Measurements from ENCODE around the gene UBE2V1. TPM values are rescaled to one million over a fixed set of nuclear protein-coding genes. Genes with fewer than 3 reads are reported as not detected.

UBE2V1 gene
- total RNA-seq, 2 experiments from 2014 or later: 120 to 131 TPM

GRCh38 chr20:50058662-50059402 is 54.1 kb downstream of the UBE2V1 start:
- Mint-ChIP-seq H3K4me3 (no peak overlapping the region), H3K4me1 (ENCODE audit: low read depth) (no peaks in the 10 kb centered on the region), H3K36me3 (ENCODE audit: low read depth) (no peaks in the 10 kb centered on the region), H3K27ac (no peak overlapping the region), H3K9me3 (ENCODE audit: insufficient read depth) (no peaks in the 10 kb centered on the region), H3K27me3 (ENCODE audit: low read depth) (no peaks in the 10 kb centered on the region)
- no peak for DNase-seq
- no peak for ATAC-seq
- ChIA-PET CTCF (interaction anchor here (1.0 kb wide), 2 partner anchors 13 to 80 kb away, joined by 3 to 4 read pairs; no protein-coding TSS in a partner anchor), POLR2A (no interaction called here)

DNA sequence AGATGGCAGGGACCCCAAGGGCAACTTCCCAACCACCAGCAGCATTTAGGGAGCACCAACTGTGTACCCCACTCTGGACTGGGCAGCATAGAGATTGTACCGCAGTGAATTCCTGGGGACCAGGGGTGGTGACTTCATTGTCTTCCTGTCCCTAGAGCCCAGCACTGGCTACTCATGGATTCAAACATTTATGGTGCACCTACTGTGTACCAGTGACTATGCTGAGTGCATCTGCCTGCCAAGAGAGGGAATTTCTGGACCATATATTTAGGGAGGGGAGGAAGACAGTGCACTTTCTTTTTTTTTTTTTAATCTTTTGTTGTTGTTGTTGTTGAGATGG is 55.3 kb downstream of the UBE2V1 start:
- ATAC-seq: no peak
- Mint-ChIP-seq H3K27ac (no peak overlapping the region), H3K27me3 (ENCODE audit: low read depth) (peaks cover under 1% of the 10 kb centered on the region), H3K9me3 (ENCODE audit: insufficient read depth) (no peaks in the 10 kb centered on the region), H3K4me3 (no peak overlapping the region), H3K4me1 (ENCODE audit: low read depth) (no peaks in the 10 kb centered on the region), H3K36me3 (ENCODE audit: low read depth) (no peaks in the 10 kb centered on the region)
- DNase-seq: no peak
- POLR2A ChIA-PET: no interaction called here
- CTCF ChIA-PET: no interaction called here

- ChIA-PET POLR2A (no interaction called here), CTCF (interaction anchor here (0.7 to 1.4 kb wide), 2 partner anchors 13 to 14 kb away, joined by 3 read pairs; no protein-coding TSS in a partner anchor)
- DNase-seq (no peak), ATAC-seq (no peak)
- Mint-ChIP-seq H3K27me3 (ENCODE audit: low read depth) (peaks cover 3% of the 10 kb centered on the region), H3K4me3 (no peak overlapping the region), H3K27ac (no peak overlapping the region), H3K36me3 (ENCODE audit: low read depth) (no peaks in the 10 kb centered on the region), H3K4me1 (ENCODE audit: low read depth) (no peaks in the 10 kb centered on the region), H3K9me3 (ENCODE audit: insufficient read depth) (no peaks in the 10 kb centered on the region)
These were observed 55.8 kb downstream of the UBE2V1 start for GRCh38 chr20:50056951-50057713.

DNA sequence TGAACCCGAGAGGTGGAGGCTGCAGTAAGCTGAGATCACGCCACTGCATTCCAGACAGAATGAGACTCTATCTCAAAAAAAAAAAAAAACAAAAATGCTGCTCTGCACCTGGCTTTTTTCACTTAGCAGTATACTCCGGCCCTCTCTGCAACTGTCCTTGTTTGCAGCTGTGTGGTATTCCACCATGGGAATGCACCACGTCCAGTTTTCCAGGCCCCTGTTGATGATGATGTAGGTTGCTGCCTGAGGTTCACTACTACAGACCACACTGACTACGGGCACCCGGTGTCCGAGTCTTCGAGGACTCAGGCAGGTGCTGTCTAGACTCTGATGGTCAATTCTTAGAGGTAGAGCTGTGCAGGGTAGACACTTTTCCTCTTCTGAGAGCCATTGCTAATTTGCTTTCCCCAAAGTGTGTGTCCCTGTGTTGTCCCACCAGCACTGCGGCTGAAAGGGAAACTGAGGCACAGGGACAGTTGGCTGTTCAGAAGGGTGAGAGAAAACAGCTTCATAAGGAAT is 56.5 kb downstream of the UBE2V1 start:
- DNase-seq (no peak), ATAC-seq (no peak)
- ChIA-PET CTCF (interaction anchor here (0.7 to 1.4 kb wide), 2 partner anchors 14 to 15 kb away, joined by 3 read pairs; no protein-coding TSS in a partner anchor), POLR2A (no interaction called here)
- Mint-ChIP-seq H3K9me3 (ENCODE audit: insufficient read depth) (no peaks in the 10 kb centered on the region), H3K27me3 (ENCODE audit: low read depth) (peaks cover 3% of the 10 kb centered on the region), H3K27ac (no peak overlapping the region), H3K4me3 (no peak overlapping the region), H3K4me1 (ENCODE audit: low read depth) (no peaks in the 10 kb centered on the region), H3K36me3 (ENCODE audit: low read depth) (no peaks in the 10 kb centered on the region)

DNA sequence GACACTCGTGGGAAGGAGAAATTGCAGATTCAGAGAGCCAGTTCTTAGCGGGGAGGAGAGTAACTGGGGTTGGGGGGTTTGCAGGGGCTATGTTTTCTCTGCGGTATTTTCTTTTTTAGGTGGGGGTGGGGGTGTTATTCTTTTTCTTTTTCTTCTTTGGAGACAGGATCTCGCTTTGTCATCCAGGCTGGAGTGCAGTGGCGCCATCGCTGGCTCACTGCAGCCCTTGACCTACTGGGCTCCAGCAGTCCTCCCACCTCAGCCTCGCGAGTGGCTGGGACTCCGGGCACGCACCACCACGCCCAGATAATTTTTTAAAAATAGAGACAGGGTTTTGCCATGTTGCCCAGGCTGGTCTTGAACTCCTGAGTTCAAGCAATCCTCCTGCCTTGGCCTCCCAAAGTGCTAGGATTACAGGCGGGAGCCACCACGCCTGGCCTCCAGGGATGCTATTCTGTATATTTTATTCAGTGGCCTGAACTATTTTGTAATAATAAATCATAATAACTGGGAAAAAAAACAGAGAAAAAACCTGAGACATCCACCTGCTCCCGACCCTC is 57.3 kb downstream of the UBE2V1 start:
- Mint-ChIP-seq H3K9me3 (ENCODE audit: insufficient read depth) (no peaks in the 10 kb centered on the region), H3K4me3 (no peak overlapping the region), H3K27me3 (ENCODE audit: low read depth) (peaks cover 3% of the 10 kb centered on the region), H3K4me1 (ENCODE audit: low read depth) (no peaks in the 10 kb centered on the region), H3K27ac (no peak overlapping the region), H3K36me3 (ENCODE audit: low read depth) (no peaks in the 10 kb centered on the region)
- no peak for DNase-seq
- POLR2A ChIA-PET: no interaction called here
- no peak for ATAC-seq
- CTCF ChIA-PET: interaction anchor here (1.4 to 2.4 kb wide), 2 partner anchors 15 to 16 kb away, joined by 3 to 8 read pairs; no protein-coding TSS in a partner anchor

GRCh38 chr20:50054626-50055511 is 58.1 kb downstream of the UBE2V1 start:
- H3K36me3 Mint-ChIP-seq (ENCODE audit: low read depth): no peaks in the 10 kb centered on the region
- peaks cover 3% of the 10 kb centered on the region for H3K27me3 Mint-ChIP-seq (ENCODE audit: low read depth)
- H3K4me1 Mint-ChIP-seq (ENCODE audit: low read depth): peaks cover under 1% of the 10 kb centered on the region
- ChIA-PET CTCF (interaction anchor here (2.4 kb wide), 1 partner anchor 17 kb away, joined by 8 read pairs; no protein-coding TSS in a partner anchor), POLR2A (no interaction called here)
- H3K27ac Mint-ChIP-seq: no peak overlapping the region
- no peak for ATAC-seq
- no peak overlapping the region for H3K4me3 Mint-ChIP-seq
- no peaks in the 10 kb centered on the region for H3K9me3 Mint-ChIP-seq (ENCODE audit: insufficient read depth)
- no peak for DNase-seq

DNA sequence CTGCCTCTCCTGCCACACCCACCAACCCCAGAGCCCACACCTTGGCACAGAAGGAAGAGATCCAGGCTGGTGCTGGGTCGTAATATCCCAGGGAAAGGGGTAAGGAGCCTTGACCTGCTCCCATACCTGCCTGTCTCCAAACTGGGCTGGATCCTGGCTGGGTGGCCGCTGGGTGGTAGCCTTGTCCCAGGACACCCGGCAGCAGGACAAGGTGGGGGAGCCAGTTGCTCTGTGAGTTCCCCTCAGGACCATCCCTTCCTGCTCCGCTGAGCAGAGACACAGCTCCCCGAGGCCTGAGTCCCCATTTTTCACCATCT is 58.8 kb downstream of the UBE2V1 start:
- Mint-ChIP-seq H3K4me3 (no peak overlapping the region), H3K36me3 (ENCODE audit: low read depth) (no peaks in the 10 kb centered on the region), H3K4me1 (ENCODE audit: low read depth) (peaks cover 7% of the 10 kb centered on the region), H3K27me3 (ENCODE audit: low read depth) (peaks cover 3% of the 10 kb centered on the region), H3K27ac (no peak overlapping the region), H3K9me3 (ENCODE audit: insufficient read depth) (no peaks in the 10 kb centered on the region)
- ATAC-seq (no peak), DNase-seq (no peak)
- CTCF ChIA-PET: interaction anchor here (2.4 kb wide), 1 partner anchor 17 kb away, joined by 8 read pairs; no protein-coding TSS in a partner anchor
- POLR2A ChIA-PET: no interaction called here

DNA sequence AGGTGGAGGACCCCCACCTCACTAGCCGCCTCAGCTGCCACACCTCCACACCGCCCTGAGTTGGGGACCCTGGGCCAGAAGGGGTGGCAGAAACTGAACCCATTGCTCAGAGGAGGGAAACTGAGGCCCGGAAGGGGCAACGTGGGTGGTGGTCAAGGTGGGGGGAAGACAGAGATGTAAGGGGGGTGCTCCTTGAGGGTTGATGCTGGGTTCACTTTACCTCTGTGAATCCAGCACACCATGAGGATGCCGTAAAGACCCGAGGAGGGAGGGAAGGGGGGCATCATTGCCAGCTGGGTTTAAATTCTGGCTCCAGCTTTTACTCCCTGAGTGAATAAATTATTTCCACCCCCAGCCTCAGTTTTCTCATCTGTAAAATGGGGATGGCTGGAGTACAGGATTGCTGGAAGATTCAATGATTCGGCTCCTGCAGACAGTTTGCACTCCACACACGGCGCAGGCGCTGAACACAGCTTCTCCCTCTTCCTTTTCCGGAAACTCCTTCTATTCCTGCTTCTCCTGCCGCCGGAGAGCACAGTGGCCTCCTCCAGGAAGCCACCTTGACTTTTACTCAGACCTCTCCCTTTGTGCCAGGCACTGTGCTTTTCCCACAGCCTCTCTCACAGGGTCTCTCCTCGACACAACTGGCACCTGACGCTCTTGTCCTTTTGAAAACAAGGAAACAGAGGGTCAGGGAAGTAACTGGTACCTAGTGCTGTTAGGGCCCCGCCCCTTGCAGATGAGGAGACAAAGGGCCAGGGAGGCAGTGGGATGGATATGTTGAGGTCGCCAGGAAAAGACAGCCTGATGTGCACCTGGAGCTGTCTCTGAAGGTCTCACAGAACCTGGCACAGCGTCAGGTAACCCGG is 59.4 kb downstream of the UBE2V1 start:
- no peaks in the 10 kb centered on the region for H3K9me3 Mint-ChIP-seq (ENCODE audit: insufficient read depth)
- H3K4me1 Mint-ChIP-seq (ENCODE audit: low read depth): peaks cover 12% of the 10 kb centered on the region
- no peak overlapping the region for H3K27ac Mint-ChIP-seq
- DNase-seq: no peak
- H3K36me3 Mint-ChIP-seq (ENCODE audit: low read depth): no peaks in the 10 kb centered on the region
- ChIA-PET POLR2A (no interaction called here), CTCF (interaction anchor here (1.3 to 2.4 kb wide), 2 partner anchors 18 to 33 kb away, joined by 3 to 8 read pairs; no protein-coding TSS in a partner anchor)
- ATAC-seq: no peak
- H3K27me3 Mint-ChIP-seq (ENCODE audit: low read depth): peaks cover 3% of the 10 kb centered on the region
- no peak overlapping the region for H3K4me3 Mint-ChIP-seq

DNA sequence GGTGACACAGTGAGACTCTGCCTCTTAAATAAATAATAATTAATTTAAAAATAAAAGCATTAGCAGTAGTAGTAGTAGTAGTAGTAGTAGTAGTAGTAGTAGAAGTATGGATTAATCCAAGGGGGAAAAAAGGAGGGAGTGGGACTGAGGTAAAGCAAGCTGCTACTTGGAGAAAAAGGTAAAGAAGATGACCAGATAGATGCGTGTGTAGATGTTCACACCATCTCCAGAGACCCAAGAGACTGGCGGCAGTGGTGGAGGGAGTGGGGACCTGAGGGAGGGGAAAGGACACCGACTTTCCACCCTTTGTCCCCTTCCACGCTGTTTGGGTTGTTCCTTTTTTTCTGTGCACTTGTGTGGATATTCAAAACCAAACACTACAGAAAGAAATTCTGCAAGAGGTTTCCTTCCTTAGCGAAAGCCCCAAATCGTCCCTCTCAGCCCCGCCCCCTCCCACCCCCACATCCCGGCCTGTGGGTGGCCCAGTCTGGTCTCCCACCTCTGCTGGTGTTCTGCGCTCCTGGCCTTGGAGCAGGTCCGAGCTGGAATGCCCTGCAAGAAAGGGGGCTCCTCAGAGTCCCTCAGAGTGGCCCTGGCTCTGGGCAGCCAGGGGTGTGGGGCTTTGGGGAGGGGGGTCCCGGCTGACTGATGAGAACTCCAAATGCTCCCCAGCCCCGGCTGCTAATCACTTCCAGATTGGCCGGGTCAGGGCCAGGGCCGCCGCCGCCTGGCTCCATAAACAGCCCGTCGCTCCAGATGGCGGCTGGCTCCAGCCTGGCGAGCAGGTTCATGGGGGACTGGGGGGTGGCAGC is 60.2 kb downstream of the UBE2V1 start:
- CTCF ChIA-PET: interaction anchor here (1.3 to 2.4 kb wide), 2 partner anchors 19 to 32 kb away, joined by 3 to 8 read pairs; no protein-coding TSS in a partner anchor
- peaks cover 21% of the 10 kb centered on the region for H3K4me1 Mint-ChIP-seq (ENCODE audit: low read depth)

GRCh38 chr20:50050660-50051308 is 62.2 kb downstream of the UBE2V1 start:
- no peak overlapping the region for H3K27ac Mint-ChIP-seq
- ChIA-PET CTCF (interaction anchor here (1.5 kb wide), 1 partner anchor 21 kb away, joined by 7 read pairs; no protein-coding TSS in a partner anchor), POLR2A (no interaction called here)
- no peak for DNase-seq
- H3K4me1 Mint-ChIP-seq (ENCODE audit: low read depth): peaks cover 28% of the 10 kb centered on the region
- H3K36me3 Mint-ChIP-seq (ENCODE audit: low read depth): no peaks in the 10 kb centered on the region
- ATAC-seq: no peak
- no peaks in the 10 kb centered on the region for H3K9me3 Mint-ChIP-seq (ENCODE audit: insufficient read depth)
- H3K4me3 Mint-ChIP-seq: no peak overlapping the region
- H3K27me3 Mint-ChIP-seq (ENCODE audit: low read depth): peaks cover 8% of the 10 kb centered on the region

More for the DNA sequence above, 60.2 kb downstream of the UBE2V1 start:
- no peaks in the 10 kb centered on the region for H3K9me3 Mint-ChIP-seq (ENCODE audit: insufficient read depth)
- no peak overlapping the region for H3K4me3 Mint-ChIP-seq
- no peak overlapping the region for H3K27ac Mint-ChIP-seq
- no peaks in the 10 kb centered on the region for H3K36me3 Mint-ChIP-seq (ENCODE audit: low read depth)
- POLR2A ChIA-PET: interaction anchor here (1.0 kb wide), 1 partner anchor 94 kb away, joined by 3 read pairs; no protein-coding TSS in a partner anchor
- no peak for DNase-seq
- ATAC-seq: no peak
- peaks cover 3% of the 10 kb centered on the region for H3K27me3 Mint-ChIP-seq (ENCODE audit: low read depth)

Data from activated CD8-positive, alpha-beta T cell treated with anti-CD3 and anti-CD28 coated beads, Interleukin-2, amount 10 ng/mL, durations not matched to agents 7 days and 5 days (primary cell).